LoVo (cell line): Measurements from ENCODE around the gene CRTC3.
A peak's percentile ranks its signal among the peaks of the same experiment; 100 is the strongest.
"Not testable (repeated sequence)": the region's sequence is repeated elsewhere in the genome, so short reads cannot be mapped to it uniquely, and the experiment has no call there.

Experiments used
- DNase-seq: peaks from one replicate; pipeline ENCODE4 v3.0.0-alpha.2; 2016; ENCODE audit warnings: low spot score

The CRTC3 gene

GRCh38 chr15:90529371-90530249 is at the start of gene CRTC3:
CRTC3 (plus strand) TSS chr15:90529923; CDS start chr15:90530072, 149 bp downstream.
- DNase-seq = peak; percentile 64

- no peak for DNase-seq
Measured at GRCh38 chr15:90481023-90481422, 48.7 kb upstream of the CRTC3 start.

GRCh38 chr15:90482124-90483011 is 47.4 kb upstream of the CRTC3 start:
- DNase-seq = peak; percentile 25

GRCh38 chr15:90483012-90483307 is 46.8 kb upstream of the CRTC3 start:
- no peak for DNase-seq

- DNase-seq = no peak
Measured at GRCh38 chr15:90483637-90484036, 46.1 kb upstream of the CRTC3 start.

- DNase-seq = no peak
Measured at GRCh38 chr15:90487186-90487585, 42.5 kb upstream of the CRTC3 start.

- DNase-seq = no peak
Measured at GRCh38 chr15:90489514-90489913, 40.2 kb upstream of the CRTC3 start.

- no peak for DNase-seq
Measured at GRCh38 chr15:90489944-90490343, 39.8 kb upstream of the CRTC3 start.

GRCh38 chr15:90493647-90494046 is 36.1 kb upstream of the CRTC3 start:
- DNase-seq = no peak

GRCh38 chr15:90495067-90495466 is 34.7 kb upstream of the CRTC3 start:
- no peak for DNase-seq

- no peak for DNase-seq
Measured at GRCh38 chr15:90496791-90497190, 32.9 kb upstream of the CRTC3 start.

- DNase-seq = no peak
Measured at GRCh38 chr15:90497376-90497775, 32.3 kb upstream of the CRTC3 start.

- peak; percentile 9 for DNase-seq
Measured at GRCh38 chr15:90497912-90498311, 31.8 kb upstream of the CRTC3 start.

GRCh38 chr15:90500171-90500570 is 29.6 kb upstream of the CRTC3 start:
- DNase-seq = no peak

- no peak for DNase-seq
Measured at GRCh38 chr15:90501898-90502297, 27.8 kb upstream of the CRTC3 start.

- not testable (repeated sequence) for DNase-seq
Measured at GRCh38 chr15:90510781-90511180, 18.9 kb upstream of the CRTC3 start.

GRCh38 chr15:90511211-90511618 is 18.5 kb upstream of the CRTC3 start:
- DNase-seq = not testable (repeated sequence)

- no peak for DNase-seq
Measured at GRCh38 chr15:90512276-90512675, 17.4 kb upstream of the CRTC3 start.

GRCh38 chr15:90512981-90513380 is 16.7 kb upstream of the CRTC3 start:
- no peak for DNase-seq

- peak; percentile 50 for DNase-seq
Measured at GRCh38 chr15:90513448-90513847, 16.3 kb upstream of the CRTC3 start.

GRCh38 chr15:90513893-90514292 is 15.8 kb upstream of the CRTC3 start:
- not testable (repeated sequence) for DNase-seq

GRCh38 chr15:90519688-90520087 is 10.0 kb upstream of the CRTC3 start:
- DNase-seq = no peak

GRCh38 chr15:90520365-90520764 is 9.4 kb upstream of the CRTC3 start:
- DNase-seq = no peak
